Gastroesophageal sphincter (tissue), 4 donors: Measurements from ENCODE around the gene SASH3. TPM values are rescaled to one million over a fixed set of nuclear protein-coding genes. Genes with fewer than 3 reads are reported as not detected.

ENCODE experiments used
- ATAC-seq: fragments of 150-250 bp; one replicate; pipeline ENCODE4 v1.9.1; 2016; ENCODE audit warnings: mild to moderate bottlenecking, moderate library complexity
- H3K27ac ChIP-seq, 4 donors: fragments of 200-600 bp; sonication (generic) in 3 of 4; 1 replicate in 3 of 4; 2 replicates in 1 of 4; pipeline ENCODE4 v1.5.1; 2016 to 2019
- H3K27me3 ChIP-seq: fragments of 200-600 bp; sonication (generic); one replicate; pipeline ENCODE4 v1.5.1; 2019
- H3K36me3 ChIP-seq, 2 donors: fragments of 200-600 bp; sonication (generic); one replicate each; pipeline ENCODE4 v1.5.1; 2019; ENCODE audit warnings: control low read depth in 1 of 2
- H3K4me1 ChIP-seq, 3 donors: fragments of 200-600 bp; sonication (generic); 1 replicate in 2 of 3; 2 replicates in 1 of 3; pipeline ENCODE4 v1.5.1; 2016 to 2019; ENCODE audit warnings: control low read depth in 2 of 3
- H3K4me3 ChIP-seq, 2 donors: fragments of 200-600 bp; sonication (generic); one replicate each; pipeline ENCODE4 v1.5.1; 2019; ENCODE audit warnings: mild to moderate bottlenecking in 1 of 2, moderate library complexity in 1 of 2
- H3K9me3 ChIP-seq, 3 donors: fragments of 200-600 bp; sonication (generic); one replicate each; pipeline ENCODE4 v1.5.1; 2017 to 2019; ENCODE audit warnings: control low read depth in 2 of 3
- EP300 ChIP-seq: sonication (generic); formaldehyde crosslinking; IDR thresholded peaks from one replicate; pipeline ENCODE4 v1.6.1; 2017; ENCODE audit warnings: antibody characterized with exemption, mild to moderate bottlenecking
- POLR2A ChIP-seq, 2 donors: fragments of 450-650 bp; IDR thresholded peaks; one replicate each; pipeline ENCODE4 v1.6.1; 2017; ENCODE audit warnings: antibody characterized with exemption in 2 of 2, mild to moderate bottlenecking in 2 of 2, moderate library complexity in 1 of 2
- POLR2AphosphoS5 ChIP-seq: sonication (generic); formaldehyde crosslinking; IDR thresholded peaks from one replicate; pipeline ENCODE4 v1.6.1; 2017; ENCODE audit warnings: antibody characterized with exemption
- WGBS, 2 donors: methylation state at CpG; one replicate each; pipeline ENCODE4 v1.1.5; 2018; ENCODE audit warnings: low coverage in 1 of 2; 5-methylcytosine and 5-hydroxymethylcytosine counted together
- total RNA-seq, 4 donors: library from RNA; depleted of rRNA; stranded (reverse); fragments of >200 nt; gene quantifications; one replicate each; pipeline ENCODE4 v1.1.0, GENCODE V29; 2016
- TF ChIP-seq, protein P1 (sequence below), 4 experiments: fragments of 200-600 bp in 2 of 4; fragments of 450-650 bp in 2 of 4; sonication (generic) in 1 of 4; IDR thresholded peaks; one replicate each; pipeline ENCODE4 v1.5.1; 2017 to 2019; ENCODE audit warnings: antibody characterized with exemption in 4 of 4, mild to moderate bottlenecking in 2 of 4, moderate library complexity in 2 of 4

The SASH3 gene
- total RNA-seq, 4 donors from 2014 or later, result 1.9 to 8.2 (median 5.3) TPM

DNA sequence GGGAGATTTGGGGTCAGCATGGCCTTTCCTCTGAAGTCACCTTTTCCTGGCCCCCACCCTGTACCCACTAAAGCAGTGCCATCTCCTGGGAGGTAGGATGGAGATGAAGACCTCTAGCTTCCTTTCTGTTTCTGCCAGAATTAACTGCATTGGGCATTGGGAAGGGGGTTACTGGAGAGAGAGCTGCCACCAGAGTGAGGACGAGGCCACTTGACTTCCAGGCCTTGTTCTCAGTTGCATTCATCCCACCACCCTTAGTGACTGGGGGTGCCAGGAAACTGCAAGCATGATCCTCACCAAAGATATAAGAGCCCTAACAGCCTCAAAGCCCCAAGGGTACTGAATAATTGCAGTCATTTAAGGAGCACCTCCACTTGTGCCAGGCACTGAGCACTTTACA lies 15.8 kb downstream of the SASH3 start:
- TF ChIP-seq, protein P1, sequence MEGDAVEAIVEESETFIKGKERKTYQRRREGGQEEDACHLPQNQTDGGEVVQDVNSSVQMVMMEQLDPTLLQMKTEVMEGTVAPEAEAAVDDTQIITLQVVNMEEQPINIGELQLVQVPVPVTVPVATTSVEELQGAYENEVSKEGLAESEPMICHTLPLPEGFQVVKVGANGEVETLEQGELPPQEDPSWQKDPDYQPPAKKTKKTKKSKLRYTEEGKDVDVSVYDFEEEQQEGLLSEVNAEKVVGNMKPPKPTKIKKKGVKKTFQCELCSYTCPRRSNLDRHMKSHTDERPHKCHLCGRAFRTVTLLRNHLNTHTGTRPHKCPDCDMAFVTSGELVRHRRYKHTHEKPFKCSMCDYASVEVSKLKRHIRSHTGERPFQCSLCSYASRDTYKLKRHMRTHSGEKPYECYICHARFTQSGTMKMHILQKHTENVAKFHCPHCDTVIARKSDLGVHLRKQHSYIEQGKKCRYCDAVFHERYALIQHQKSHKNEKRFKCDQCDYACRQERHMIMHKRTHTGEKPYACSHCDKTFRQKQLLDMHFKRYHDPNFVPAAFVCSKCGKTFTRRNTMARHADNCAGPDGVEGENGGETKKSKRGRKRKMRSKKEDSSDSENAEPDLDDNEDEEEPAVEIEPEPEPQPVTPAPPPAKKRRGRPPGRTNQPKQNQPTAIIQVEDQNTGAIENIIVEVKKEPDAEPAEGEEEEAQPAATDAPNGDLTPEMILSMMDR (IDR thresholded peaks at IDR 0.05), result no peak
- TF ChIP-seq POLR2AphosphoS5 (no peak), POLR2A (IDR thresholded peaks at IDR 0.05) (no peak), EP300 (no peak)
- no peaks in the 10 kb centered on the region for H3K4me1 ChIP-seq

DNA sequence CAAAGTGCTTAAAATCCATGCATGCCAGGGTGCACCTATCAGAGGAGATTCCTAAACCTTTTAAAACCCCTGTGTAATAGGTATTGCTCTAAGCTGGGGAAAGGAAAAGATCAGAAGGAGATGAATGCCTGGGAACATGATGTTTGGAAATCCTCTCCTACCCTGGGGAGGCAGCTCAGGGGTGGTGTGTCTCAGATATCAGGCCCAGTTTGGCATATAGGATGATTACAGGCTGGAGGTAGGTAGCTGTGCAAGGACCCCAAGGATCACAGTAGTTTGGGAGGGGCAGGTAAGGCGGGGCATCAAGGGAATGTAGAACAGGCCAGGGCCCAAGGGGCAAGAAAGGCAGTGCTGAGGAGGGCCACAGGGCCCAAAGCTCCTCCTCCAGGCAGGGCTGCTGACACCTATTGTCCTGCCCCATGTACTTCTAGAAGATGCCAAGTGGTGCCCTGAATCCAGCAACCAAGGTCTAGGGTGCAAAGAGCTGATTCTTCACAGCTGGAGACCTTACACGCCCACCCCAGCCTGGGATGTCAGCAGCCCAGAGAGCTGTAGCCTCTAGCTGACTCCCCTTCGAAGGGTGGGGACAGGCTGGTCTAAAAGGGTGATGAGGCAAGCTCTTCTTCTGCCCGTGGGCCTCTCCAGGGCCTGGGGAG lies 17.6 kb downstream of the SASH3 start:
- no peak overlapping the region for H3K27ac ChIP-seq
- no peaks in the 10 kb centered on the region for H3K27me3 ChIP-seq
- no peak for ATAC-seq
- WGBS, 2 donors, result 67% methylated on average over 2 of the region's 4 CpGs; no CpG with 5 or more reads in 1 of the 2 donors
- H3K4me3 ChIP-seq, result no peak overlapping the region
- no peak for TF ChIP-seq POLR2AphosphoS5
- no peak for TF ChIP-seq EP300
- no peaks in the 10 kb centered on the region for H3K9me3 ChIP-seq
- H3K4me1 ChIP-seq, result no peaks in the 10 kb centered on the region
- peaks cover 0 to 5% of the 10 kb centered on the region in 2 donors for H3K36me3 ChIP-seq

More for the DNA sequence above, 15.8 kb downstream of the SASH3 start:
- no peaks in the 10 kb centered on the region for H3K9me3 ChIP-seq
- H3K4me3 ChIP-seq, result no peak overlapping the region
- WGBS, 2 donors, result no CpG with 5 or more reads among the region's 1 CpG
- no peak for ATAC-seq
- H3K36me3 ChIP-seq, result peaks cover 0 to 5% of the 10 kb centered on the region in 2 donors
- no peaks in the 10 kb centered on the region for H3K27me3 ChIP-seq
- no peak overlapping the region for H3K27ac ChIP-seq

DNA sequence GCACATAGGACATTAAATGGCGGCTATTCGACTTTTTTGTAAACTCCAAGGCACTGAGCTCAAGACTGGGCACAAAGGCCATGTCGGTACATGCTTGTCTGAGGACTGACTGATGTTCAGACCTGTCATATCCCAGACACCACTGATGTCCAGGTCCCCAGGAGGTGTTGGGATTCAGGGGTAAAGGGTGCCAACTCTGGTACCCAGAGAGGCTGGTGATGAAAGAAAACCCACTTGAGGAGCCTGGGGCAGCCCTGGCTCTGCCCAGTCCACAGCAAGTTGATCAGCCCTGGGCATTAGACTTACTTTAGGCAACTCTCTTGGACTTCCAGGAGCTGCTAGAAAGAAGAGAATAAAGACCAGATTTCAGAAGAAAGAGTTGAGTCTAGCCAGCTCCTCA lies 18.7 kb downstream of the SASH3 start:
- H3K9me3 ChIP-seq, result no peaks in the 10 kb centered on the region
- TF ChIP-seq EP300 (no peak), POLR2A (IDR thresholded peaks at IDR 0.05) (no peak), POLR2AphosphoS5 (no peak)
- TF ChIP-seq, protein P1 (IDR thresholded peaks at IDR 0.05), result no peak
- peaks cover 0 to 5% of the 10 kb centered on the region in 2 donors for H3K36me3 ChIP-seq
- H3K27ac ChIP-seq, result no peak overlapping the region
- H3K27me3 ChIP-seq, result no peaks in the 10 kb centered on the region
- WGBS, 2 donors, result 61% methylated on average over 2 of the region's 3 CpGs; no CpG with 5 or more reads in 1 of the 2 donors
- H3K4me1 ChIP-seq, result no peaks in the 10 kb centered on the region
- ATAC-seq, result no peak
- no peak overlapping the region for H3K4me3 ChIP-seq

- H3K4me3 ChIP-seq, result no peak overlapping the region
- no peaks in the 10 kb centered on the region for H3K4me1 ChIP-seq
- H3K27me3 ChIP-seq, result no peaks in the 10 kb centered on the region
- TF ChIP-seq, protein P1 (IDR thresholded peaks at IDR 0.05), result no peak
- TF ChIP-seq EP300, result no peak
- TF ChIP-seq POLR2A (IDR thresholded peaks at IDR 0.05), result no peak
- no peak for TF ChIP-seq POLR2AphosphoS5
- H3K36me3 ChIP-seq, result peaks cover 0 to 5% of the 10 kb centered on the region in 2 donors
- ATAC-seq, result no peak
- H3K9me3 ChIP-seq, result no peaks in the 10 kb centered on the region
- whole genome bisulfite sequencing, 2 donors, result 74 to 83% methylated on average over 1 to 4 of the region's 5 CpGs
- H3K27ac ChIP-seq, result no peak overlapping the region
These were observed 19.1 kb downstream of the SASH3 start for GRCh38 chrX:129798888-129799287.

DNA sequence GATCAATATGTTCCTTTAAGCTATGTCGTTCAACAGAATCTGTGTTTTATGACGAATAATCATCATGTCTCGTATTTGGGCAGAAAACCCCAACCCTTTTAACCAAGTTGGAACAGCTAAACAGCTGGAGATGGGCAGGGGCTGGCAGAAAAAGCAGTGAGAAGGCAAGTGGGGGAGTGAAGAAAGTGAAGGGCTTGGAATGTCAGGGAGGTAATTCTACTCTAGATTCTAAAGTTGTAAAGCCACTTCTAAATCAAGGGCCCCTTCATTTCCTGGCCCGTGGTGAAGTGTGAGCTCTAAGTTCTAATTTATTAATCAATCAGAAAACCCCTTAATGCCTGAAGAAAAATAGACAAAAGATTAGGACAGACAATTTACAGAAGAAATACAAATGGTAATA lies 20.4 kb downstream of the SASH3 start:
- H3K27me3 ChIP-seq, result no peaks in the 10 kb centered on the region
- H3K9me3 ChIP-seq, result no peaks in the 10 kb centered on the region
- H3K27ac ChIP-seq, result no peak overlapping the region
- WGBS, 2 donors, result 55 to 90% methylated on average over 2 to 4 of the region's 4 CpGs
- H3K4me1 ChIP-seq, result no peaks in the 10 kb centered on the region
- no peak for TF ChIP-seq POLR2AphosphoS5
- TF ChIP-seq EP300, result no peak
- TF ChIP-seq POLR2A (IDR thresholded peaks at IDR 0.05), result no peak
- TF ChIP-seq, protein P1 (IDR thresholded peaks at IDR 0.05), result no peak
- ATAC-seq, result no peak
- no peak overlapping the region for H3K4me3 ChIP-seq
- peaks cover 0 to 8% of the 10 kb centered on the region in 2 donors for H3K36me3 ChIP-seq
